Left cardiac atrium (tissue), 4 donors: ENCODE data around the gene CCKAR. TPM values are rescaled to one million over a fixed set of nuclear protein-coding genes. Genes with fewer than 3 reads are reported as not detected.

Experiments
- ATAC-seq, 2 donors: fragments of 200-7000 bp; cut with Tn5 transposase; one replicate each; pipeline ENCODE4 v1.9.1; 2020; ENCODE audit warnings: mild to moderate bottlenecking in 2 of 2, moderate library complexity in 2 of 2
- DNase-seq: peaks from one replicate; pipeline ENCODE4 v3.0.0-alpha.2; 2020
- intact Hi-C, 2 donors: fragments of 100-400 bp; cut with DNase I; formaldehyde crosslinking; loops; one replicate each; pipeline versions ENCODE4 v1.14.1 to v1.15.1; 2022 to 2023
- total RNA-seq, 2 donors: library from RNA; stranded (reverse); fragmentation: NEBNext Ultra II Directional; extraction: Animal tissue kit (Norgen Biotek cat#: 25700); gene quantifications; one replicate each; pipeline ENCODE4 v1.2.1, GENCODE V29; 2021
- donor health status: DM: no; HTN: yes; CAD: no.
- donor health status: DM: no; HTN: yes; CAD: no; lungs with severe emphysema.
- donor health status: DM: yes; HTN: yes; CAD: no.
- donor health status: Dilated cardiomyopathy.

The CCKAR gene
- total RNA-seq, 2 donors from 2014 or later = not detected

DNA sequence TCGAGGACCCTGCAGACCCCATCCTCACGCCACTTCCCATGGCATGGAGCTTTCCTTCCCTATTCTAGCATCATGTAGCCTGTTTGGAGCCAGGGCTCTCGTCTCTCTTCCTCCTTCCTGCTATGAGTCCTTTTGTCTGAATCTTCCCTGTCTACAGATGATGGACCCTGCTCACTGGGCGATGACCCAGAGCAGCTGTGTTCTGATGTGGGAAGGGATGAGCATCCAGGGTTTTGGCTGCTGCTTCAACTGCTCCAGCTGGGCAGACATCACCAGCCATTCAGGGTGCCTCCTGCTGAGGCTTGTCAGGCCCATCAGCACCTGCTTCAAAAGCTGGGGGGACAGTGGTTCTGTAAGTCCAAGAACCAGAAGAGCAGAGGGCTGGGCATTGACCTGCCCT lies 3.2 kb upstream of the CCKAR start:
- DNase-seq (no peak), ATAC-seq (no peak)
- intact Hi-C loops = no loop called here

DNA sequence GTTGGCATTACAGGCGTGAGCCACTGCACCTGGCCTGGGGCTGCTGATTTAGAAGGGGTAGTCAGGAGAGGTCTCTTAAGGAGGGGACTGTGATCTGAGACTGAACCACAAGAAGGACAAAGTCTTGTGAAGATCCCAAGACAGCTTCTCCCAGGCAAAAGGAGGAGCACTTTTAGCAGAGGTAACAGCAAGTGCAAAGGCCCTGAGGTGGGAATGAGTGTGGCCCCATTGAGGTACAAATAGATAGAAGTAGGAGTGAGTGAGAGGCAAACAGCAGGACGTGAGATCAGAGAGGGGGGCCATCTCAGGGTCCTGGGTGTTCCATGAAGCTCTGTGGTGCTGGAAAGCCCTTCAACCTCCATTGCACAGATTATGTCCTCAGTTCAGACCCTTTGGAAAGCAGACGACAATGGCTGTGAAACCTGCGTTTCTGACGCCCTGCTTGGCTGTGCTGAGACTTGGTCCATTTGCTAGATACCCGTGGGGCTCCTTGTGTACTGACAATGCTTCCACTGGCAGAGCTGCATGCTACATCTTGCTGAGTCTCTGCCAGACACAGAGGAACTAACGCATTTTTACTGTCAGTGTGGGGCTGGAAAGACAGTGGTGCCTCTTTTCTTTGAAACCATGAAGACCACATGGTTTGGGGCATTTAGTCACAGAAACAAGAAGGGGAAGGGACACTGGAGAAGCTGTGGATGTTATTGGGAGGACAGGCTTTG lies 1.3 kb upstream of the CCKAR start:
- intact Hi-C loops = no loop called here
- DNase-seq (no peak), ATAC-seq (no peak)

DNA sequence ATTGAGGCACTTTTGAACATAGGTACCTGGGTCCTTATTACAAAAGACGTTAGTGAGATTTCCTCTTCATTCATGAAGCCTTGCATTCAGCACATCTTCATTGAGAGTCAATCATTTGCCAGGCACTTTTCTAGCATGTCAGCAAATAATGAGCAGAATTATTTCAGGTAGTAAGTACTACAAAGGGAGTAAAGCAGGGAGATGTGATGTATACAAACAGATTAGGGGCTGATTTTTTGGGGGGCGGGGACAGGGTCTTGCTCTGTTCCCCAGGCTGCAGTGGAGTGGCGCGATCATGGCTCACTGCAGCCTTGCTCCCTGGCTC lies 638 bp upstream of the CCKAR start:
- no peak for ATAC-seq

DNA sequence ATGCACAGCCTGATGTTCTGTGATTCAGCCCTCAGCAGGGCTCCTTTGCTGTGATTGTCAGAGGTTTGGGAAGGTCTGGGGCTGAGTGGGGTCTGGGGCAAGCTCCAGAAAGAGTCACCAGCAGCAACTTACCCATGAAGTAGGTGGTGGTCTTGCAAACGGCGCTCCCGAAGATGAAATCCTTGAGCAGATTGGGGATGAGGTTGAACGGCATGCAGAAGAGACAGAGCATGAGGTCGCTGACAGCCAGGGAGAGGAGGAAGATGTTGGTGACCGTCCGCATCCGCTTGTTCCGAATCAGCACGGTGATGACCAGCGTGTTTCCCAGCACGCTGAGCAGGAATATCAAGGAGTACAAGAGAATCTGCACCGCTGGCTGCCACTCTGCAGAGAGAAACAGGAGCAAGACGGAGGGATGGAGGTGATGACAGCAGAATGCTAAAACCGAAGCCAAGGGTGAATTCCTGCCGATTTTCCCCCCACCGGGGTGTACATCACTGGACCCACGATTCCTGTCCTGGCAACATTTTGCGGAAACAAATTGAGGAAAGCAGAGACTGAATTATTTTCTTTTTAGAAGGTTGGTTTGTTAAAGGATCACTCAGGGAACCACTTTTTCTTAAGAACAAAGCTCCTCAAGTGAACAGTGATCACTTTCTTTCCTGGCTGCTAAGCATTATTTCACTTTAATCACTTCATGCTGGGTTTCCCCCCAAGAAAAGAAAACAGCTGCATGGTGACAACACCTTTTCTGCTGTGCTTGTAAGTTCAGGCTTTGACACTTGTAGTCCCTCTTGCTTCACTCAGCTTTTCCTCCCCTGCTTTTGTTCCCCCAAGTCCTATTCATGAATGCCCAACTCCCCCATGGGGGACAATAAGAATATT lies 941 bp downstream of the CCKAR start:
- DNase-seq = no peak
- intact Hi-C loops = no loop called here
- no peak for ATAC-seq

More for the DNA sequence above, 638 bp upstream of the CCKAR start:
- intact Hi-C loops = no loop called here
- DNase-seq = no peak

DNA sequence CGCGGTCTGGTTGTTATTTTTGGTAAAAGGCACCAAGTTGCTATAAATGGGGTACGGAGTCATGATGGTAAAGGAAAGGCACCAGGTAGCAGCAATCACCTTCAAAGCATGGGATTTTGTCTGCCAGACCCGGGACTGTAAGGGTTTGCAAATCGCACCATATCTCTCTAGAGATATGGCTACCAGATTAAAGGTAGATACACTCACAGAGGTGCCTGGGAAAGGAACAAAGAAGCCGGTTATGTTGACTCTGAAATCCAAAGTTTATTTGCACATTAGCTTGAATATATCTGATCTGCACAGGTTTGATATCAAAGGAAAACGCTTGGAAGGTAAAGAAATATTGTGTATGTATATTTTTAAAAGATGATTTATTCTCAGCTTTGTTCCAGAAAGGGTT lies 4.6 kb downstream of the CCKAR start:
- DNase-seq = no peak
- intact Hi-C loops = no loop called here
- no peak for ATAC-seq

DNA sequence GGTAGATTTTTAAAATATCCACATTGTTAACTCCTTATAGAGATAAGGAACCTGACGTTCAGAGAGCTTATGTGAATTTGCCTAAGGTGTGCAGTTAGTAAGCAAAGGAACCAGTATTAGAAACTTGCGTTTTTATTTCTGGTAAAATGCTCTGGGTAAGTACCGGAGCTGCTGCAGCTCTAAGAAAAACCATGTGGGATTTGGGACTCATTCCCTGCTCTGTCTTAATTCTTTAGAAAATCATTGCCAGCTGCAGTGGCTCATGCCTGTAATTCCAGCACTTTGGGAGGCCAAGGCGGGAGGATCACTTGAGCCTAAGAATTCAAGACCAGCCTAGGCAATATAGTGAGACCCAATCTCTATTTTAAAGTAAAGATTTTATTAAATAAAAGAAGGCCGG lies 5.8 kb downstream of the CCKAR start:
- ATAC-seq (no peak), DNase-seq (no peak)
- intact Hi-C loops = no loop called here

DNA sequence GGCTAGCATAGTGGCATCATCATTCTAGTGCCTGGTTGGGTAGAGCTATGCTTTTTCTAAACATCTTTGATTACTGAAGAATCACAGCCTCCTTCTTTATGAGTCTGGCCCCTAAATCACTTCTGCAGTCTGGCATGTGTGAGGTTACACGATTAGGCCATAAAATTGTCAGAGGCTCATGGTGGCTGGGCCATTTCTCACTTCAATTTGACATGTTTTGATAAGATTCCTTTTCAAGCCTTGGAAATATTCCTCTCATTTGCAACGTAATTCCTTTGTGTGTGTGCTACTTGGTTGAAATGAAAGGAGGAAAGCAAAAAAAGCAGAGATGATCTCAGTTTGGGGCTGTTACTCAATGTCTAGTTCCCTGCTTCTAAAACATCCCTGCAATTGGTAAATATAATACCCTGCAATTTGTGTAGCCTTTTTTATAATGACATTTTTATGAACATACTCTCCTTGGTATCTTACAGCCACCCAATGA lies 6.2 kb downstream of the CCKAR start:
- intact Hi-C loops = no loop called here
- ATAC-seq (peak in 1 of 2 donors; percentile 30), DNase-seq (no peak)

DNA sequence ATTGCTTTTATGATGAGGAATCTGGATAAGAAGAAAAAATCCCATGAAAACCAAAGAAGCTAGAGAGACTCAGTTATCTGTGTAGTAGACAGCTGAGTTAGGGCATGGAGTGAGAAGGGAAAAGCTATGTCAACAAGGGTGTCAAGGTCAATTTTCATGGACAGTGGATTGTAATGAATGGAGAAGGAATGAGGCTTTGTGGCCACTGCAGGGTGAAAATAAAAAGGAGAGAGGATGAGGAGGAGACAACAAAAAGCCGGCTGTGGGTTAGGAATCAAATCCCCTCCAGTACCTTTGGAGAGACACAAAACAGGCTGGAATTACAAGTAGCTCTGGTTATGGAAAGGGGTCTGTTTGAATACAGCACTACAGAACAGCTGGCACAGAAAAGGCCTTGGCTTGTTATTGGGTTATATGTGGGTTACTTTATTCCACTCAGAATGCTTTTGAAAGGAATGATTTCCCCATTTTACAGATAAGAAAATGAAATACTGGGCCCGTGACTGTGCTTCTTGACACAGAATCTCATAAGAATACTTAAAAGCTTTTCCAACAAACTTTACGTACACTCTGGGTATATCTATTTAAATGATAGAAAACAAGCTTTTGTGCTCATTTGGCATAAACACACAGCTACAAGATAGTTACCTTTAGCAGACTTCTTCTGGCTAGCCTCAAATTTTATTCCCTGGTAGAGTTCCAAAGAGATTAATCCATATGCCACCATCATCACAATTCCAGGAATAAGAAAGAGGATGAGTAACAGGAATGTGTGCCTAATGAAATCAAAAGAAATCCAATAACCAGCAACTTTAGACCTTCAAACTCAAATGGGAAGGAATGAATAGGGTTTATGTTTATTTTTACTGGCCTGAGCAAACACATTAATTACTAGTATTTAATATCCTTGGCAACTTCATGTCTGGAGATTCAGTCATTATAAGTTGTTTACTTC lies 7.5 kb downstream of the CCKAR start:
- DNase-seq = no peak
- no peak for ATAC-seq
- intact Hi-C loops = no loop called here

DNA sequence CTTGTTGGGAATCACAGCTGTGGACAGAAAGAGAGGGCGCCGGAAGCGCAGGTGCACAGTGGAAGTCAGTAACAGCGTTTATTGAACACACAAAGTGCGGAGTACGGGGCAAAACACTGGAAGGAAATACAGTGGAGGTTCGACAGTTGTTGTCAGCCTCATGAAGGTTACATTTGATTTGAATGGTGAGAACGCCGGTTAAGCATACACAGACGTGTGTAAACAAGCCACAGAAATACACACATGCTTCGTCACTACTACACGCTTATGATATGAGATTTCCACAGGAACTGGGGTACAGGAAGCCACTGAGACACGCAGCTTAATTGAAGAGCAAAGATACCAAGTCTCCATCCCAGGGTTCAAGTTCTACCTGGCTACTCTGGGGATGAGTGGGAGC lies 12.0 kb downstream of the CCKAR start:
- intact Hi-C loops = no loop called here
- ATAC-seq = no peak
- no peak for DNase-seq

DNA sequence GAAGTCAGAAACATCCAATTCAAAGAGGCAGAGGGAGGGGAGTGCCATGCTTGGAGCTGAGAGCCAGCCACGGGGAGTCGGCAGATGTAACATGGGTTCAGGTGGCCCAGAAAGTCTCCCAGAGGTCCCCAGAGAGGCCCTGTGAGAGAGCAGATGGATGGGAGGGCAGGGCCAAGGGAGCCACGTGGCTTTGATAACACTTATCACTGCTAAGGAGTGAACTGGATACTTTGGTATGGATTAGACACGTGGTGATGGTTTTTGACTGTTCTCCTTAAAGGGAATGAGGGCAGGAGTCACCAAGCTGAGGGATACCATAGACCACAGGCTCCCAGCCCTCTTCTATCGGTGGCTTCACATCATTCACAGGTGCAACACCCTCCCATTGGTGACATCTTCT lies 13.7 kb downstream of the CCKAR start:
- intact Hi-C loops = no loop called here
- no peak for DNase-seq
- ATAC-seq = no peak

DNA sequence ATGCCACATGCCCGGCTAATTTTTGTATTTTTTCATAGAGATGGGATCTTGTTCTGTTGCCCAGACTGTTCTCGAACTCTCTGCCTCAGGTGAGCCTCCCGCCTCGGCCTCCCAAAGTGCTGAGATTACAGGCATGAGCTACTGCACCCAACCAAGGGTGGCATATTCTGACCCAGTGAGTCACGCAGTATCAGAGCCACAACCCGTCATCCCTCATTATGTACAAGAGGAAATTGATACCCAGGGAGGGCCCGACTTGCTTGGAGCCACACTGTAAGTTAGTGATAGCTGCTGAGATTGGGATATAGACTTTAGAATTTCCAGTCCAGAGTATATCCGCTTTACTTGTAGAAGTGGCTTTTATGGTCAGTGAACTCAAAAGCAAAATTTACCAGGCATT lies 14.6 kb downstream of the CCKAR start:
- DNase-seq (no peak), ATAC-seq (no peak)
- intact Hi-C loops = no loop called here

DNA sequence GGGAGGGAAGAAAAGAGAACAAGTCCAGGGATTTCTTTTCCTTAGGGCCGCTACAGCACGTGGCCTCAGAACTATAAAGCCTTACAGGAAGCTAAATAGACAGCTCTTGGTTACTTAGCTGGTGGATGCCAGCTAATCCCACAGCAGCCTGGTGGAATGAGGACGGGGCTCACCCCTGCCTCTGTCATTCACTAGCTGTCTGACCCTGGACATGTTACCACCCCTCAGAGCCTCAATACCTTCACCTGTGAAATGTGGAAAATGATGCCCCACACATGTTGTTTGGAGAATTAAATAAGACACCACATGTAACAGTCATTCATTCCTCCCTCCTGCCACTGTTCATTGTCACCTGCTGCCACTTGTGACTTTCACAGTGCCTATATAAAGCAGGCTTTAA lies 15.7 kb downstream of the CCKAR start:
- DNase-seq = no peak
- no peak for ATAC-seq
- intact Hi-C loops = no loop called here

DNA sequence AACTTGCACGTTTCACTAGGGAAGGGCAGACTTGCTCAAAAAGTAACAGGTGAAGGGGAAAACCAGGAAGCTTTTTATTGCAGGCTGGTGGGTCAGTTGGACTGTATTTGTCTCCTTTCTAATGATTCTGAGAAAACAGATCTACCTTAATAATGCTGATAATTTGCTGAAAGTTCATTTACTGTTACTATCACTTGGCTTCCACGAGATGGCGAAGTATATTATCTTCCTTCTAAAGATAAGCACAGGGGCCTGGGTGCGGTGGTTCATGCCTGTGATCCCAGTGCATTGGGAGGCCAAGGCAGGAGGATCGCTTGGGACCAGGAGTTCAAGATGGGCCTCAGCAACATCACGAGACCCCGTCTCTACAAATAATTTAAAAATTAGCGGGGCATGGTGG lies 16.4 kb downstream of the CCKAR start:
- ATAC-seq (no peak), DNase-seq (no peak)
- intact Hi-C loops = no loop called here

DNA sequence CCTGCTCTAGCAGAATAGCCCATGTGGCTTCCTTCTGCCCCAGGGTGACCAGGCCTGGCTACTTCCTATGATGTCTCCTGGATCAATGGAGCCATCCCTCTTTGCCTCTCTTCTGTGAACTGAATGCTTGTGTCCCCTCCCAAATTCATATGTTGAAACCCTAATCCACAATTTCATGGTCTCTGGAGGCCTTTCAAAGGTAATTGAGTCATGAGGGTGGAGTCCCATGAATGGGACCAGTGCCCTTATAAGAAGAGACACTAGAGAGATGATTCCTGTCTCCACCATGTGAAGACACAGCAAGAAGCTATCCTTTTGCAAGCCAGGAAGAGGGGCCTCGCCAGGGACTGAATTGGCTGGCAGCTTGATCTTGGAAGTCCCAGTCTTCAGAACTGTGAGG lies 18.4 kb downstream of the CCKAR start:
- ATAC-seq (no peak), DNase-seq (no peak)
- intact Hi-C loops = no loop called here

DNA sequence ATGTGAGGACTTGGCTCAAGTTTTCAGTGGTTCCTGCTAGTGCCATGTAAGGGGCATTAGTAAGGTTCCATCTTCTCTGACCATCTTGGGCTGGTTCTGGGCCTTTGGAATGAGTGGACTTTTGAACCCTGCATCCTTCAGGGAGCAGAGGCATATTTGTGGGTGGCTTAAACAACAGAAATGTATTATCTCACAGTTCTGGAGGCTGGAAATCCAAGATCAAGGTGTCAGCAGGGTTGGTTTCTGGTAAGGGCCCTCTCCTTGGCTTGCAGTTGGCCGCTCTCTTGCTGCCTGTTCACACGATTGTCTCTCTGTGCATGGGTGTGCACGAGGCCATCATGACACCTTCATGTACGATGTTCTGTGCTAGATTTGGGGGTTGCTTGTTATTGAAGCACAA lies 21.3 kb downstream of the CCKAR start:
- DNase-seq = no peak
- no peak for ATAC-seq
- intact Hi-C loops = no loop called here

DNA sequence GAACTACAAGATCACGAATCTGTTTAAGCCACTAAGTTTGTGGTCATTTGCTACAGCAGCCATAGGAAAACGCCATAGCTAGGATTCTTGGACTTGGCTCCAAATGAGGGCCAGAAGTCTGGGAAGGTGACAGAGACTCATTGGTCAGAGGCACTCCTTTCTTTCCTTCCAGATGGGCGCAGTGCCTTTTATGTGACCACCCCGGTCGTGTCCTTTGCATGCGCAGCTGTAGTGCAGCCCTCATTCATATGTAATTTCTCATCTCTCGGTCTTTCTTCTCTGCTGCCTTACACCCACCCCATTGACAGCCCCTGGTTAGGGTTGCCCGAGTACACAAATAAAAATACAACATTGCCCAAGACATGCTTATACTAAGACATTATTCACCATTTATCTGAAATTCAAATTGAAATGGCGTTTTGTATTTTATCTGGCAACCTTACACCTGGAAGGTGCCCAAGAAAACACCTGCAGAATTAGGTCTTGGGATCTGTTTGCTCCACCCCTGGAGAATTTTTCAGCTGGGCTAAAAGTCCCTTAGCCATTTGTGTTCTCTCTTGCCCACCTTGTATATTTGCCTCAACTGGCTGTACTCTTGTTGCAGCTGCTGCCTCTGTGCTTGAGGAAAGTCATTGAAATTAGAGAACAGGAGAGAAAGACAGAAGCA lies 21.9 kb downstream of the CCKAR start:
- ATAC-seq = no peak
- DNase-seq = no peak
- intact Hi-C loops = no loop called here

DNA sequence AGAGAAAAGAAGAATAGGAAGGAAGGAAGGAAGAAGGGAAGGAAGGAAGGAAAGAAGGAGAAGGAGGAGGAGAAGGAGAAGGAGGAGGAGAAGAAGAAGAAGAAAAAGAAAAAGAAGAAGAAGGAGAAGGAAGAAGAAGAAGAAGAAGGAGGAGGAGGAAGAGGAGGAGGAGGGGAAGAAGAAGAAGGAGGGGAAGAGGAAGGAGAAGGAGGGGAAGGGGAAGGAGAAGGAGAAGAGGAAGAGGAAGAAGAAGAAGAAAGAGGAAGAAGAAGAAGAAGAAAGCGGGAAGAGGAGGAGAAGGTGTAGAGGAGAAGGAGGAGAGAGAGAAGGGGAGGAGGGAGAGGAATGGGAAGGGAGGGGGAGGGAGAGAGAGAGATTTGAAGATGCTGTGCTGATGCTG lies 22.6 kb downstream of the CCKAR start:
- DNase-seq = no peak
- intact Hi-C loops = no loop called here
- ATAC-seq = no peak

DNA sequence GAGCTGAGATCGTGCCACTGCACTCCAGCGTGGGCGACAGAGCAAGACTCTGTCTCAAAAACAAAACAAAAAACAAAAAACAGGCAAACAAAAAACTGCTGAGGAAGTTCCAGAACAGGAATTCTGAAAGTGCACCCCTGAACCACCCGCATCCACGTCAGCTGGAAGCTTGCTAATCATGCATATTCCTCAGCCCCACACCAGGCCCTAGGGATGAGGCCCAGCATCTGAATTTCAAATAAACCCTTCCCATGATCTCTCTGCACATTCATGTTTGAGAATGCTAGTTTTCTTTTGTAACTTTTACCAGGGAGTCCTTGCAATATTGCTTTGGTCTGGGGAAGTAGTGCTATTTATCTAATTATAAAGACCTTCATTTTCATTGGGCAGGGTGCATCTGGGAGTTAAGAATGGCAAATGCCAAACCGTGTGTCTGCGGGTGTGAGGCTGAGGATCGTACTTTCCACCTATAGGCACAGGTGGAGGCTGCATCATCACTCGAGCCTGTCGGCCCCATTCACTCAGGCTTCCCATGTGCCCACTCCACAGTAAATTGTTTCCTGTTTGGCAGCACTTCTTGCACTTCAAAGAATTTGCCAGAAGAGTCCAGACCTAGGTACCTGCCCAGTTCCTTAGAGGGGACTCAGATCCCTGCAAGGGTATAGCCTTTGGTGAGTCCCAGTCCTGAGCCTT lies 23.6 kb downstream of the CCKAR start:
- ATAC-seq (no peak), DNase-seq (no peak)
- intact Hi-C loops = no loop called here
